A673 (cell line): Measurements from ENCODE around the gene RGP1. TPM values are rescaled to one million over a fixed set of nuclear protein-coding genes. Genes with fewer than 3 reads are reported as not detected.

Experiments
- BruUV-seq: library from RNA; stranded (reverse); fragments of 400-500 nt; replicated peaks from 2 replicates; lab custom pipeline; 2021; lab: Mats Ljungman, UMichigan
- CTCF ChIA-PET: fragments of 300-600 bp; sonication (Branson Sonifier 250); formaldehyde crosslinking; loops from one replicate; lab custom pipeline; 2022; ENCODE audit warnings: antibody characterized with exemption; lab: Charles Lee
- POLR2A ChIA-PET: fragments of 300-600 bp; sonication (Branson Sonifier 250); formaldehyde crosslinking; loops from one replicate; lab custom pipeline; 2022; ENCODE audit warnings: antibody characterized with exemption; ENCODE audit not compliant: low non-redundant PET; lab: Charles Lee
- DNase-seq: peaks from one replicate; pipeline ENCODE4 v3.0.0-alpha.2; 2015; ENCODE audit warnings: low spot score
- H3K27ac ChIP-seq: fragments of 200-600 bp; sonication (generic); 2 replicates; pipeline ENCODE4 v1.5.1; 2016; ENCODE audit warnings: mixed run types, low read depth, mild to moderate bottlenecking, mixed read lengths, antibody characterized with exemption, low read length; ENCODE audit not compliant: poor library complexity, severe bottlenecking
- H3K27me3 ChIP-seq: fragments of 200-600 bp; sonication (generic); replicated peaks from 2 replicates; pipeline ENCODE4 v1.6.1; 2017; ENCODE audit warnings: mixed run types, low read depth, mild to moderate bottlenecking, mixed read lengths, antibody characterized with exemption, low read length; ENCODE audit not compliant: insufficient read depth, poor library complexity
- H3K36me3 ChIP-seq: fragments of 200-600 bp; sonication (generic); 2 replicates; pipeline ENCODE4 v1.6.1; 2016; ENCODE audit warnings: mixed run types, mild to moderate bottlenecking, mixed read lengths, antibody characterized with exemption, low read length; ENCODE audit not compliant: insufficient read depth, poor library complexity, severe bottlenecking
- H3K4me1 ChIP-seq: fragments of 200-600 bp; sonication (generic); 2 replicates; pipeline ENCODE4 v1.6.1; 2017; ENCODE audit warnings: mixed run types, mild to moderate bottlenecking, mixed read lengths, antibody characterized with exemption, low read length; ENCODE audit not compliant: insufficient read depth, poor library complexity, severe bottlenecking
- H3K4me3 ChIP-seq: fragments of 200-600 bp; sonication (generic); 2 replicates; pipeline ENCODE4 v1.5.1; 2016; ENCODE audit warnings: low read depth, mixed run types, mild to moderate bottlenecking, mixed read lengths, low read length; ENCODE audit not compliant: poor library complexity, severe bottlenecking
- H3K9me3 ChIP-seq: fragments of 200-600 bp; sonication (generic); 2 replicates; pipeline ENCODE4 v1.6.1; 2016; ENCODE audit warnings: mixed run types, low read depth, mild to moderate bottlenecking, mixed read lengths, antibody characterized with exemption, low read length; ENCODE audit not compliant: poor library complexity, severe bottlenecking
- EZH2 ChIP-seq: fragments of 200-600 bp; sonication (generic); IDR thresholded peaks from 2 replicates; pipeline ENCODE4 v1.6.1; 2017; ENCODE audit warnings: borderline replicate concordance, low read depth, mild to moderate bottlenecking, mixed read lengths, antibody characterized with exemption, low read length; ENCODE audit not compliant: poor library complexity, severe bottlenecking
- intact Hi-C: fragments of 100-400 bp; cut with micrococcal nuclease; formaldehyde crosslinking; loops from one replicate; pipeline ENCODE4 v1.10.0; 2022; ENCODE audit not compliant: unreplicated experiment
- total RNA-seq: library from RNA; stranded (reverse); gene quantifications from 2 replicates; pipeline ENCODE4 v1.2.3, GENCODE V29; 2021
- TF ChIP-seq, protein P1 (sequence below): fragments of 300-800, 200-600 bp; sonication (generic); conservative IDR thresholded peaks from 2 replicates; pipeline ENCODE4 v1.5.1; 2017; ENCODE audit warnings: low read depth, mild to moderate bottlenecking, antibody characterized with exemption, low read length, moderate library complexity, mixed read lengths

The RGP1 gene
- total RNA-seq, 1 experiment from 2014 or later = 21.9 TPM

DNA sequence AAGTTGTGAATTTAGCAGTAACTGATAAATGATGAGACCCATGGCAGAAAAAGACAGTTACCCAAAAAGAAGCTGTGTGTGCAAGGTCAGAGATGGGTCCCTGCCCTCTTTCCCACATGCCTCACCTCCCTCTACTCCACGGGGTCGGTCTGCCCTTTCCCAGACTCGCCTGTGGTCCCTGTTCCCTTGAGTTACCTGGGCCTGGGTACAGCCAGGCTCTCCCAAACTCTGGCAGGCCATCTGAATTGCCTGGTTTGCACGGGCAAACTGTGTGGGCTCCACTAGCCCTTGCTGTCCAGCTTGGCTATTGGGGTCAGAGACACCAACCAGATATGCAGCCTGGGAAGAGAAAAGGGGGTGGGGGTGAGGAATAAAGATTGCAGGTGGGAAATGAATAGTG lies 40.9 kb upstream of the RGP1 start:
- no peak for DNase-seq
- POLR2A ChIA-PET = no interaction called here
- no peak overlapping the region for H3K4me3 ChIP-seq
- intact Hi-C loops = no loop called here
- H3K27ac ChIP-seq = no peak overlapping the region
- H3K27me3 ChIP-seq = no peaks in the 10 kb centered on the region
- peaks cover 88% of the 10 kb centered on the region for H3K36me3 ChIP-seq
- no peaks in the 10 kb centered on the region for H3K9me3 ChIP-seq
- no peak for TF ChIP-seq EZH2
- TF ChIP-seq, protein P1, sequence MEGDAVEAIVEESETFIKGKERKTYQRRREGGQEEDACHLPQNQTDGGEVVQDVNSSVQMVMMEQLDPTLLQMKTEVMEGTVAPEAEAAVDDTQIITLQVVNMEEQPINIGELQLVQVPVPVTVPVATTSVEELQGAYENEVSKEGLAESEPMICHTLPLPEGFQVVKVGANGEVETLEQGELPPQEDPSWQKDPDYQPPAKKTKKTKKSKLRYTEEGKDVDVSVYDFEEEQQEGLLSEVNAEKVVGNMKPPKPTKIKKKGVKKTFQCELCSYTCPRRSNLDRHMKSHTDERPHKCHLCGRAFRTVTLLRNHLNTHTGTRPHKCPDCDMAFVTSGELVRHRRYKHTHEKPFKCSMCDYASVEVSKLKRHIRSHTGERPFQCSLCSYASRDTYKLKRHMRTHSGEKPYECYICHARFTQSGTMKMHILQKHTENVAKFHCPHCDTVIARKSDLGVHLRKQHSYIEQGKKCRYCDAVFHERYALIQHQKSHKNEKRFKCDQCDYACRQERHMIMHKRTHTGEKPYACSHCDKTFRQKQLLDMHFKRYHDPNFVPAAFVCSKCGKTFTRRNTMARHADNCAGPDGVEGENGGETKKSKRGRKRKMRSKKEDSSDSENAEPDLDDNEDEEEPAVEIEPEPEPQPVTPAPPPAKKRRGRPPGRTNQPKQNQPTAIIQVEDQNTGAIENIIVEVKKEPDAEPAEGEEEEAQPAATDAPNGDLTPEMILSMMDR = no peak
- BruUV-seq = no TSS peak
- CTCF ChIA-PET = no interaction called here
- H3K4me1 ChIP-seq = no peaks in the 10 kb centered on the region

DNA sequence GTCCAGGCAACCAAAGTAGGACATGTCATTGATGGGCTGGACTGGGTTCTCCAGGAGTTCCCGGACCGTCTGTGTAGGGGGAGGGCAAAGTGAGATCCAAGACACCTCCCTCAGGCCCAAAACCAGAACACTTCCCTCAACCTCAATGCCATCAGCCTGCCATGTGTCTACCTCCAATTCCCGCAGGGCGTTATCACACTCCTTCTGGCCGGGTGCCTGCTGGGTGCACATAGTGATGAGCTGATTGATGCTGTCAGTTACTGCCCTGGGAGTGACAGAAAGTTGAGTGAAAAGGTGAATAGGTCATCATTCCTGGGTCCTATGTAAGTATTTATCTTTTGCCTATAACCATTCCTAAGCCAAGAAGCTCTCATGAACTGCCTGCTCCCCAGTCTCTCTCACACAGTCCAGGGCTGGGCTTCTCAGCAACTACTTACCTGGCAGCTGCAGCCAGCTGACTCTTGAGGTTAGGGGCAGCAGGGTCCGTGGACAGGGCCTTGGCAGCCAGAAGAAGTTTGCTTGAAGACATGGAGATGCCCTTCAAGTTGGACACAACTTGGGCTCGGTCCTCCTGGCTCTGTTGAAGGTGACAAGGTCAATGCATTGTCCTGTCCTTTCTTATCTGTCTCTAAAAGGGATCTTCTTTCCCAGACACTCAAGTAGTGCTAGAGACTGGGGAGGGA lies 38.1 kb upstream of the RGP1 start:
- TSS peak; percentile 33 for BruUV-seq
- no peak for TF ChIP-seq EZH2
- TF ChIP-seq, protein P1 = no peak
- ChIA-PET POLR2A (no interaction called here), CTCF (interaction anchor here (1.0 kb wide), 1 partner anchor 17 kb away, joined by 3 read pairs; no protein-coding TSS in a partner anchor)
- no peaks in the 10 kb centered on the region for H3K4me1 ChIP-seq
- no peaks in the 10 kb centered on the region for H3K27me3 ChIP-seq
- intact Hi-C loops = no loop called here
- no peaks in the 10 kb centered on the region for H3K9me3 ChIP-seq
- H3K36me3 ChIP-seq = peaks cover 89% of the 10 kb centered on the region
- no peak overlapping the region for H3K4me3 ChIP-seq
- no peak overlapping the region for H3K27ac ChIP-seq
- DNase-seq = no peak

DNA sequence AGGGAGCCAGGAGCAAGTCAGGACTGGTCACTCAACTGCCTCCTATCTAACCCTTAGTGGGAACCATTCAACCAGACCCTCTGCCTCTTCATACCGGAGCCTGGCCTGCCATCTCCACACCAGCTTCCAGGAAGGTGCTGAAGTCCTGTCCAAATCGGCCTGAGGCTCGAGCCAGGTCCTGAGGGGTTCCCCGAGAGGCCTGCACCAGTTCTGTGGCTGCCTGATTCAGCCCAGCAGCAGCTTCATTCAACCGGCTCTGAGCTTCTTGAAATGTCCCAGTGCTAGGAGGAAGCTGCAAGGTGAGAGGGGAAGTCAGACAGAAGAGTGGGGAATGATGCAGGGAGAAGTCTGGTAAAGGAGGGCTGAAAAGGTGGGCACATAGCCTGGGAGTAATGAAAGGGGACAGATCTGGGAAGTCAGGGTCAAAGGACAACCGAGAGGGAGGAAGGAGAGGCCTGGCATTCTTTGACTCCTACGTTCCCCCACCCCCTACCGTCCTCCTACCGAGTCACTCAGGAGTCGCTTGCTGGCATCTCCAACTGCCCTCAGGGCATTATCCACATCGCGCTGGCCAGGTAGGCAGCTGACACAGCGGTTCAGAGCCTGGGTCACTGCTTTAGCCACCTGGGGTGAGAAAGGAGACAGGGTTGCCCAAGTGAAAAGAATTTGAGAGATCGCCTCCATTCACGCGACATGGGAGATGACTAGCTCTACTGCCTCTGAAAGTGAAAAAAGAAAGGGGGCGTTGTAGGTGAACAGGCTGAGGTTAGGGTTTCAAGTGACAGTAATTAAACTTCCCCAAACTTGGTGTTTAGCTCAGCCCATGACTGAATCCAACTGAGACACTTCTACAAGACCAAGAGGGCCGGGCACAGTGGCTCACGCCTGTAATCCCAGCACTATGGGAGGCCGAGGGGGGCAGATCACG lies 37.3 kb upstream of the RGP1 start:
- POLR2A ChIA-PET = interaction anchor here (0.5 kb wide), 1 partner anchor 14 kb away, joined by 3 read pairs; no protein-coding TSS in a partner anchor
- no TSS peak for BruUV-seq

More for the DNA sequence above, 37.3 kb upstream of the RGP1 start:
- no peak for DNase-seq
- no peaks in the 10 kb centered on the region for H3K4me1 ChIP-seq
- H3K27me3 ChIP-seq = no peaks in the 10 kb centered on the region
- H3K4me3 ChIP-seq = no peak overlapping the region
- CTCF ChIA-PET = interaction anchor here (0.7 kb wide), 1 partner anchor 23 kb away, joined by 7 read pairs; no protein-coding TSS in a partner anchor
- no peak overlapping the region for H3K27ac ChIP-seq
- intact Hi-C loops = no loop called here
- TF ChIP-seq, protein P1 = no peak
- no peak for TF ChIP-seq EZH2
- peaks cover 89% of the 10 kb centered on the region for H3K36me3 ChIP-seq
- no peaks in the 10 kb centered on the region for H3K9me3 ChIP-seq
